ENCODE data around the gene IFITM5. TPM values are rescaled to one million over a fixed set of nuclear protein-coding genes. Genes with fewer than 3 reads are reported as not detected.
A peak's percentile ranks its signal among the peaks of the same experiment; 100 is the strongest.
"Not testable (repeated sequence)": the region's sequence is repeated elsewhere in the genome, so short reads cannot be mapped to it uniquely, and the experiment has no call there.

The IFITM5 gene
- polyA plus RNA-seq (2013, experiment 1 of 2; ENCODE audit: insufficient read length), result not detected
- polyA plus RNA-seq (2013, experiment 2 of 2; ENCODE audit: insufficient read length), result not detected

DNA sequence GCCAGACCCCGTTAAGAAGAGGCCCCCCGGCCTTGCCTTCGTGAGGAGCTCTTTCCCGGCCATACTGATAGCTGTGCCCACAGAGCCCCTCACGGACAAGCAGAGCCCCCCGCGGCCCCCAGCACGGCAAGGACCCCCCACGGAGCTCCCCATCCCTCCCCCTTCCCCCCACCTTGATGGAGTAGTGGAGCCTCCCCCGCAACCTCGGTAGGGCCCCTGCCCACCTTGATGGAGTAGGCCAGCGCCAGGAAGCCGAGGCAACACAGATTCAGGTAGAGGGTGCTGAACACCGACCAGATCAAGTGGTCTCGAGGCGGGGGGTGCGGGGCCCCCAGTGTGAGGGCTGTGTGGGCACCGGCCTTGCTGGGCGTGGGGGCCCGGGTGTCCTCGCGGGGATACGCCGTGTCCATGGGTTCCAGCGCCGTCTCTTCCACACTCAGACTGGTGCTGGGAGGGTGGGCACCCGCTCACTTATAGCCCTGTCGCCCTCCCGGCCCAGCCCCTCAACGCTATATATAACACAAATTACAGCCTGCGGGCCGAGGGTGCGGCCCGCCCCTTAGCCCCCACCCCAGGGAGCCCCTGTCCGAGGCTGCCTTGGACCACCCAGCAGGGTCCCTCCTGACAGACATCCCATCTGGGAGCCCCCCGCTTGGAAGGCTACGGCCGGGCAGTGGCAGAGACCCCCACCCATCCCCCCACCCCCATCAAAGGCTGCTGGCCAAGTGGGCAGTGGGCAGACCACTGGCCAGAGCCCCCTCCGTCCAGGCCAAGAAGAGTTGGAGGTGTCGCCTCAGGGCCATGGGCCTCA, at the start of gene IFITM5:
Gene IFITM5 (minus strand): TSS at position 446 of the 811 bp plus-strand sequence. CDS start 36 bp downstream, at position 410.
- DNase-seq, result no peak

DNA sequence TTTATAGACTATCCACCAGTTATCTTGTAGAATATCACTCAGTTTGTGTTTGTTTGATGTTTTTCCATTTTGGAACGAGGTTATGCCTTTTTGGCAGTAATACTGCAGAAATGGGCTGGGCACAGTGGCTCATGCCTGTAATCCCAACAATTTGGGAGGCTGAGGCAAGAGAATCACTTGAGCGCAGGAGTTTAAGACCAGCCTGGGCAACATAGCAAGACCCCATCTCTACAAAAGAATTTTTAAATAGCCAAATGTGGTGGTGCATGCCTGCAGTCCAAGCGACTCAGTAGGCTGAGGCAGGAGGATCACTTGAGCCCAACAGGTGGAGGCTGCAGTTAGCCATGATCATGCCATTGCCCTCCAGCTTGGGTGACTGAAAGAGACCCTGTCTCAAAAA, 47.2 kb upstream of the IFITM5 start:
- no peak for DNase-seq

DNA sequence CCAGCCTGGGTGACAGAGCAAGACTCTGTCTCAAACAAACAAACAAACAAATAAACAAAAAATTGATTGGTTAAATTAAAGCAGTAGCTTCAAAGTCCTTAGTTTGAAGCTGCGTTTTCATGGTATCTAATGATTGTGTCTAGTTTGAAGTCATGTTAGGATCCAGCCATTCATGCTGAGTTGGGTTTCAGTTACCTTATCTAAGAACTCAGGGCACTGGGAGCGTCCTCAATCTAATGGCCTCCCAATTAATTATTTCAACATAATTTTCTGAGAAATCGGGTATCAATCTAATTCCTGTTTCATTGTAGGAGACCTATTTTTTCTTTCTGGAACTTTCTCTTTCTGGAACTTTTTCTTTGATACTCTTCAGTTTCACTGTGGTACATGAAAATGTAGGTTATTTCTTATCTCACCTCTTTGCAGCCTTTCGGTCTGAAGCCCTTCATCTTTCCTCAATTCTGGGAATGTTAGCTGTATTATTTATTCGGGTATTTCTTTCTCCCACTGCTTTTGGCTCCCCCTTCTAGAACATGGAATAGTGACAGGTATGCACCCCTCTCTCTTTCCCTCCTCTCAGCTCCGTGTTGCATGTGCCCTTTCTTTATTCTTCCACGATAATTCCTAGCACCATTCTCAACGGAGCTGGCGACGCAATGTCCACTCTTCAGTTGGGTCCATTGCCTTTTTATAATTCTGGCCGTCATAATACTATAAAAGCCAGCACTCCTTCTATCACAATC, 45.7 kb upstream of the IFITM5 start:
- no peak for DNase-seq

DNA sequence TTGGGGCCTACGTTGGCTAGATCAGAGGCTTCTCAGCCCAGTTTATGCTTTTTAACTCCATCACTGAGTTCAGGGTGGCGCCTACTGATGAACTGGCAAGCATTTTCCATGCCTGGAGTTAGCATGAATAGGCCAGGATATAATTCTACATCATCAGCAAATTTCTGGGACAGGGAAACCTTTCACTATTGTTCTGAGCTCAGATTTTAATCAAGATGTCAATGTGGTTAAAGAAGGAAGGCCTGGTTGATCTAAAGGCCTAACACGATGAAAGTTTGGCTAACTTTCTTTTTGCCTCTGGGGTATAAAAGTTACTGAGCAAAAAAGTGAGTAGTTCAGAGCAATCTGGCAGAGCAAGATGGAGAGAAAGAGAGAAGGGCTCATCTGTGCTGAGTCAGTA, 43.0 kb upstream of the IFITM5 start:
- no peak for DNase-seq

DNA sequence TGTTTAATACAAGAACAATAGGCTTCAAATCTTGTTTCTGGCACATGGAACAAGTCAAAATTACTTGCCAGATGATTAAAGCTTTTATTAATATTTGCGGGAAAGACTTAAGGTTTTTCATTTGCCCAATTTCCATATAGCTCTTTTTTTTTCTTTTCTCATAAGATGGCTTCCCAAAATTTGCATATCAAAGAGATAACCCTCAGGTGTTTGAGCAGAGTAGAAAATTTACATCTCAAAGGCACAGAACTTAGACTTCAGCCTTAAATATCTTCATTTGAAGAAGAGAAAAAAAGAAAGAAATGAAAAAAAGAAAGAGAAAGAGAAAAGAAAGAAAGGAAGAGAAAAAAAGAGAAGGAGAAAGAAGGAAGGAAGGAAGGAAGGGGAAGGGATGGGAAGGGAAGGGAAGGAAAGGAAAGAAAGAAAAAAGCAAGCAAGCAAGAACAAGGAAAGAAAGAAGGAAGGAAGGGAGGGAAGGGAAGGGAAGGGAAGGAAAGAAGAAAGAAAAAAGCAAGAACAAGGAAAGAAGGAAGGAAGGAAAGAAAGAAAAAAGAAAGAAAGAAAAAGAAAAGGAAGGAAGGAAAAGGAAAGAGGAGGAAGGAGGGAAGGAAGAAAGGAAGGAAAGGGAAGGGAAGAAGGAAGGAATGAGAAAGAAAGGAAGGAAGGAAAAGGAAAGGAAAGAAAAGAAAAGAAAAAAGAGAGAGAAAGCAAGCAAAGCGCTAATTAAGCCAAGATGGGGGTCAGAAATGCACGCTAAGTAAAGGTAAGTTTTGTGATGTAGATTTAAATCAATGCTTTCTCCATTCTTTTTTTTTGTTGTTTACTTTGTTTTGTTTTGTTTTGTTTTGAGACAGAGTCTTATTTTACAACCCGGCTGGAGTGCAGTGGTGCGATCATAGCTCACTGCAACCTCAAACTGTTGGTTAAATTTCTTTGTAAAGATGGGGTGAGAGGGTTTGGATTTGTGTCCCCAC, 41.5 kb upstream of the IFITM5 start:
- DNase-seq, result no peak

DNA sequence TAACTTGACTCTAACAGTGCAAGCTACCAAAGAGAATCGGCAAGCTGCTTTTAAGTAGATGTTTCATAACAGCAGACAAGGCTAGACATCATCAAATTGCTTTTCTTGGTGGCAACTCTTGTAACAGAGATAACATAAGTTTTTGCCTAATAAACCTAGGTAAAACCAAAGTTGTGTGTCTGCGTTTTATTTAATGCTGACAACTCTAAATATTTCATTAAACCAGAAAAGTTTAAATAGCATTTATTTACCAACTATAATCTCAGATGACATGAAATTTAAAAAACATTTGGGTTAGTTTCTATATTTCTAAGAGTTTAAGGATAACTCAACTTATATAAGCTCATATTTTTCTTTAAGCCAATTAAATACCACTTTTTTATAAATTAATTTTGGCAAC, 40.6 kb upstream of the IFITM5 start:
- DNase-seq, result no peak

DNA sequence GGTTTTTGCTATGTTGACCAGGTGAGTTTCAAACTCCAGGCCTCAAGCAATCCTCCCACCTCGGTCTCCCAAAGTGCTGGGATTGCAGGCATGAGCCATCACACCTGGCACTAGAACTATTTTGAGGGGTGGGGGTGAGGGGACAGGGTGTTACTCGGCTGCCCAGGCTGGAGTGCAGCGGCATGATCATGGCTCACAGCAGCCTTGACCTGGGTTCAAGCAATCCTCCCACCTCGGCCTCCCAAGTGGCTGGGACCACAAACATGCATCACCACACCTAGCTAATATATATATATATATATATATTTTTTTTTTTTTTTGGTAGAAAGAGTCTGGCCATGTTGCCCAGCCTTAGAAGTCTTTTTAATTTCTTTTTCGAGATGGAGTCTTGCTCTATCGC, 38.4 kb upstream of the IFITM5 start:
- no peak for DNase-seq

DNA sequence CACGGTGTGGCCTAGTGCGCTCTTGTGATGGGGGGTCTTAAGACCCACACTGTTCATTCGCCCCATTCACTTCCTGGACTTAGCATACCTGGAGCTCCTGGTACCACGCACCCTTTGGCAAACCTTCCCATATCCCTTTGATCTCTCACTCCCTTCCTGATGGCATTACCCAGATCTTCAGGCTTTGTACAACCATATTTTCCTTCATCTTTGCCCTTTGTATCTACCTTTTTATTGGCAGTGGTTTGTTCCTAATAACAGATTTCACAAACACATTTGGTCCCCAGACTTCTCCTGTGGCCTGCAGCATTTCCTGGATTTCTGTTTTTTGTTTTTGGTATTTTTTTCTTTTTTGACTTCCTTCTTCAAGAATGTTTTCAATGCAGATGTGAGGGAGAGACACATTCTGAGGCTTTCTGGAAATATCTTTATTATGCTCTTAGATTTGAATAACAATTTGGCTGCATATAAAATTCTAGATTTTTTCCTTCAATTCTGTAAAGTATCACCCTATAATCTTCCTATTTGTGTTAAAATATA, 37.4 kb upstream of the IFITM5 start:
- DNase-seq, result no peak

DNA sequence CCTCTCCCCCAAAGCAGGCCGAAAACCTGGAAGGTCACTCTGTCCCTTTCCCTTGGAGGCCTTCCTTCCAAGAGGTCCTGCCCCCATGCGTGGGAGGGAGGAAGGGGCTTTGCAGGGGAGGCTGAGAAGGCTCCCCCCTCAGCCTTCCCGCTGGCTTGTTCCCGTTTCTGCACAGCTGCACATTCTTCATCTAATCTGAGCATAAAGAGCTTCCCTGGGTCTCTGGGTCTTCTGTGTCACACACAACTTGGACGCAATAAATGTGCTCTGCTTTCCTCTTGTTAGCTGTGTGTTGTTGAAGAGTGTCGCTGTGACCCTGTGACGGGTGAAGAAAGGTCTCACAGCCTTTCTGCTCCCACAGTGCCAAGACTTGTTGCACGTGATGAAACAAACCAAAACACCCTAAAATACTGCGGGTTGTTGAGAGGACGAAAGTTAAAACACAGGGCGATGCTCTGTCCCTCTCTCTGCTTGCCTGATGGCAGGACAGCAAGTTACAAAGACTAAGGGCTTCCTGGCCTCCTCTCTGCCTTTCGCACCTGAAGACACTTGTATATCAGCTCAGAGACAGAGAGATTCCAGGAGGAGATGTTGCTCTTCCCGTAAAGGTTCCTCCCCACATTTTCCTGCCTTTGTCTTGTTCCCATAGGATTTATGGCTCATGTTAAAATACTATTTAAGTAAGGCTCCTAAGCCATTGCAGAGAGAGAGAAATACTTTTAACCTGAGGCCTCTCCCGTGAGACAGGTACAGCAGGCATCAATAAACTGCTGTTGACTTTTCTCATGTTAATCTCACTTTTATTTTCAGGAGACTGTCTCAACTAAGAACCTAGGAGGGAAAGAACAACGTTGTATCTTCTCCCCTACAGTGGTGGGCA, 36.7 kb upstream of the IFITM5 start:
- DNase-seq, result peak; percentile 45

DNA sequence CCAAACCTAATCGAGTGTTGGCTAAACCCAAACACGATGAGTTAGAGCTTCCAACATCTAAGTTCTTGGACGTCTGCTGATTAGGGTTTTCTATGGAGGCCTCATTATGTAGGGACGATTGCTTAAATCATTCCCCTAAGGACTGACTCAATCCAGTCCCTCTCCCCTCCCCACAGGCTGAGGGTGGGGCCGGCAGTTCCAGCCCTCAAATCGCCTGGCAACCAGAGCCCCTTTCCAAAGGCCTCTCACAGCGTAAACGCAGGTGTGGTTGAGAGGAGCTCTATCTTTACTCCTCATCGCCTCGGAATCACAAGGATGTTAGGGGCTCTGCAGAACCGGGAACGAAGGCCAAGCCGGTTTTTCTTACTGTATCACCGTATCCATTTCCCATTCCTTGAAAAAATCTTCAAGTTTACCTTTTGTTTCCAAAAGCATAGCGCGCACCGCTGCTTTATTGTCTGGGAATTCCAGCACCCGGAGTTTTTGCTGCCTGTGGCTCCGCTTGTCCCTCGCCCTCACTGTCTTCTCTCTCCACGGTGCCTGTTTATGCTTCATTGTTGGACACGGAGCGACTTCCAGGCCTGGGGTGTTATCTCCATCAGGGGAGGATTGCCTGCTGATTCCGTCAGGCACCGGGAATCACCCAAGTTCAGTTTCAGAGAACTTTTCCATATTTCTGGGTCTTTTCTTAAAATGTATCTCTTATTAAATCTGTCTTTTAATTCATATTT, 35.1 kb upstream of the IFITM5 start:
- no peak for DNase-seq

DNA sequence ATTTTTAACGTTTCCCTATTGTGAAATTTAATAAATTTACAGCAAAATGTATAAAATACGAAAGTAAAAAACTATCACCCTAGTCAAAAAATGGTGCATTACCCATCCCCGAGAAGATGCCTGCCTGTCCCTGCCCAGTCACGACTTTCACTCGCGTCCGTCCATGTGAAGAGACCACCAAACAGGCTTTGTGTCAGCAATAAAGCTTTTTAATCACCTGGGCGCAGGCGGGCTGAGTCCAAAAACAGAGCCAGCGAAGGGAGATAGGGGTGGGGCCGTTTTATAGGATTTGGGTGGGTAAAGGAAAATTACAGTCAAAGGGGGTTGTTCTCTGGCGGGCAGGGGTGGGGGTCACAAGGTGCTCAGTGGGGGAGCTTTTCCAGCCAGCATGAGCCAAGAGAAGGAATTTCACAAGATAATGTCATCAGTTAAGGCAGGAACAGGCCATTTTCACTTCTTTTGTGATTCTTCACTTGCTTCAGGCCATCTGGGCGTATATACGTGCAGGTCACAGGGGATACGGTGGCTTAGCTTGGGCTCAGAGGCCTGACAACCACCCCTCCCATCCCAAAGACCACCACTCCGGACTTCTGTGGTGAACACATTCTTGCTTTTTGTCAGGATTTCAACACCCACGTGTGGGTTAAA, 34.4 kb upstream of the IFITM5 start:
- DNase-seq, result not testable (repeated sequence)

DNA sequence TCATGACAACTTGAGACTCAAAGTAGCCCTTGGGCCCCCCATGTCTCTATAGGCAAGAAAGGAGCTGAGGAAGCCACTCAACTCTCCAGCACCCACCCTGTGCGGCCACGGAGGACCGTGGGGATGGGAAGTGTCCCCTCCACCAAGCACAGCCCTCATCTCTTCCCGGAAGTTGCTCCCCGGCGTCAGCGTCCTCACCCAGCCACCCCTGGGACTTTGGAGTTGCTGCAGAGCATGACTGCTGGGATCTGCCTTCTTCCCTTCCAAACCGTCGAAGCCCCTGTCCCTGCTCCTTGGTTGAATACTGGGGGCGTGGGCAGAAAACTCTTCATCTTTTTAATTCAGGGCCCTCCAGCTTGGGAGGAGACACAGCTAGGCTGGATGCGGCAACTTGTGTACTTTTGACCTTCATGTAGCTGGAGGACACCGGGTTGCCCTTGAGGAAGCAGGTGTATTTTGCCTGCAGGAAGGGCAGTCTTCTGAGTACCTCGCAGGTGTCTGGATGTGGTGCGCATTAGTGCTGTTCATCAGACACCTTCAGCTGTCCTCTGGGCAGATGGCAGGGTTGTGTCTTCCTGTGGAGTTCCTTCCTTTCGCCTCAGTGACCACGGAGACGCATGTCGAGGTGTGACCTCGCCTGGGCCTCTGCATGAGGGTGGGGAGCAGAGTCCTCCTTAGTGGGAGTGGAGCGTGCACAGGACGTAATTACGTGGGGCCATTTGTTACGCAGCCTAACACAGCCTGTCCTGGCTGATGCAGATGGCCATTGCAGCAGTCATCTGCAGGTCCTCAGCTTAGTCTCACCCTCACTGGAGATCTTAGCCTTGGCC, 33.5 kb upstream of the IFITM5 start:
- no peak for DNase-seq

DNA sequence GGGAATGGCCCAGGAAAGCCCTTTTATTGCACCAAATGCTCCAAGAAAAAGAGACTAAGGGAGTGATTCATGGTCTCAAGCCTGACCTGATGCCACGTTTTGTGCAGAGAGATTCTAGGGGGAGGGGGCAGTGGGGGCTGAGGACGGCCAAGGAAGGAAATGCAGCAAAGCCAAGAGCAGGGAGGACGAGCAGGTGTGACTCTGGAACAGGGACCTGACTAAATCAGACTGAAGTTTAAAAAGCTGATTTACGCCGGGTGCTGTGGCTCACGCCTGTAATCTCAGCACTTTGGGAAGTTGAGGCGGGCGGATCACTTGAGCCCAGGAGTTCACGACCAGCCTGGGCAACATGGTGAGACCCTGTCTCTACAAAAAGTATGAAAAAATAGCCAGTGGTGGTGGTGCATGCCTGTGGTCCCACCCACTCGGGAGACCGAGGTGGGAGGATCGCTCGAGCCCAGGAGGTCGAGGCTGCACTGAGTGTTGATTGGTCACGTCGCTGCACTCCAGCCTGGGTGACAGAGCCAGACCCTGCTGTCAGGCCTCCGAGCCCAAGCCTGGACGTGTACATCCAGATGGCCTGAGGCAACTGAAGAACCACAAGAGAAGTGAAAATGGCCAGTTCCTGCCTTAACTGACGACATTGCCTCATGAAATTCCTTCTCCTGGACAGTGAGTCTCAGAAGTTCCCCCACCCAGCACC, 32.2 kb upstream of the IFITM5 start:
- no peak for DNase-seq

DNA sequence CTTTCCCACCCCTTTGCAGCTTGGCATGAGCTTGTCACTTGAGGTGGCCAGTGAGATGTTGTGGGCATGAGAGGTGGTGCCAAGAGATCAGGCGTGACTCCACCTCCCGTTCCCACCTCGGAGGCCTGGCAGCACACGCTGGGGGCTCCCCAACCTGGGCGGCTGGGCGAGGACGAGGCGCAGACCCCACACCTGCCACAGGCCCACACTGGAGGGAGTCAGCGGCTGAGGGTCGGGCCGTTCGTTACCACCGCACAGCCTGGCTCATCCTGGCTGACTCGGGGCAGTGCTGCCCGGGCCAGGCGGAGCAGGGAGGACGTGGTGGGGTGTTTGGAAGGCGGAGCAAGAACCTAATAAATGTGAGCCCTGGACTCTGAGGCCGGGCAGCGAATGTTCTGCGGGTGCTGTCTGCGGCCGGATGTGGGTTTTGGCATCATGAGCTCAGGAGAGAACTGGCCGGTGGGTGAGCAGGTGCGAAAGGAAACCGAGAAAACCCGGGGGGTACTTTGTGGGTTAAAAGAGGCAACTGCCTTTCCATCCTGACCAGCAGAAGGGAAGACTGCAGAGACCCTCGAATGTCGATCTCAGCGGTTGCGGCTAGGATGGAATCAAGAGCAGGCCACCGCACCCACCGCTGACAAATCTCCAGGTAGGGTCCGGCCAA, 31.5 kb upstream of the IFITM5 start:
- no peak for DNase-seq

DNA sequence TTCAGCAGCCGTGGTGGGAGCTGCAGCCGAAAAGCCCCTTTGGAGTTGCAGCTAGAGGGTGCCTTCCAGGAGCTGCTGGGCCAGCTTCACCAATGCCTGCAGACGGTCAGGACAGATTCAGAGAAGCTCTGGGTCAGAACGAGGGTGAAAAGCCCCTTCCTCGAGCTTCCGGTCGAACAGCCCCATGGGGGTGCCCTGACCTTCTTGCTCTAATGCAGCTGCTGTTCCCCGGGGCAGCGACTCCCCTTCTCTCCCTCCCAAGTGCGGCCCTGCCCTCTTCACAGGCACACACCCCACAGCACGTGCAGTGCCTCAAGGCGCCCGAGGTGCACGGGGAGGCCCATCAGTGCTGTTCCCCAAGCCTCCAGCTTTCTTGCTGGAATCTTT, 31.0 kb upstream of the IFITM5 start:
- DNase-seq, result no peak

DNA sequence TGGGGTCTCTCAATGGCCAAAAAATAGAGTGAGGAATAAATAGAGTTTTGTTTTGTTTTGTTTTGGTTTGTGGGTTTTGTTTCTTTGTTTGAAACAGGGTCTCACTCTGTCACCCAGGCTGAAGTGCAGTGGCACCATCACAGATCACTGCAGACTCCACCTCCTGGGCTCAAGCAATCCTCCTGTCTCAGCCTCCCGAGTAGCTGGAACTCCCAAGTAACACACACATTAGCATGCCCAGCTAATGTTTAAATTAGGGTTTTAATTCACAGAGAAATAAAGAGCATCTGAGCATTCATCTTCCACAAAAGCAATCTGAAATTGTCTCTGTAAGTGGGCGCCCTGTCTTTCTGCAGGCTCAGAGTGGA, 30.5 kb upstream of the IFITM5 start:
- DNase-seq, result no peak

DNA sequence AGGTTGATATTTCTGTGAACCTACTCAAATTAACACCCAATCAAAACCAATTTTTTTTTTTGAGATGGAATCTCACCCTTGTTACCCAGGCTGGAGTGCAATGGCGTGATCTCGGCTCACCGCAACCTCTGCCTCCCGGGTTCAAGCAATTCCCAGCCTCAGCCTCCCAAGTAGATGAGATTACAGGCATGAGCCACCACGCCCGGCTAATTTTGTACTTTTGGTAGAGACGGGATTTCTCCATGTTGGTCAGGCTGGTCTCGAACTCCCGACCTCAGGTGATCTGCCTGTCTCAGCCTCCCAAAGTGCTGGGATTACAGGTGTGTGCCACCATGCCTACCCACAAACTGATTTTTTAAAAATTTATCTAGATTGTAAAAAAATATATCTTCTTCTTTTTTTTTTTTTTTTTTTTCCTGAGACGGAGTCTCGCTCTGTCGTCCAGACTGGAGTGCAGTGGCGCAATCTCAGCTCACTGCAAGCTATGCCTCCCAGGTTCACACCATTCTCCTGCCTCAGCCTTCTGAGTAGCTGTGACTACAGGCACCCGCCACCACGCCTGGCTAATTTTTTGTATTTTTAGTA, 29.3 kb upstream of the IFITM5 start:
- not testable (repeated sequence) for DNase-seq

DNA sequence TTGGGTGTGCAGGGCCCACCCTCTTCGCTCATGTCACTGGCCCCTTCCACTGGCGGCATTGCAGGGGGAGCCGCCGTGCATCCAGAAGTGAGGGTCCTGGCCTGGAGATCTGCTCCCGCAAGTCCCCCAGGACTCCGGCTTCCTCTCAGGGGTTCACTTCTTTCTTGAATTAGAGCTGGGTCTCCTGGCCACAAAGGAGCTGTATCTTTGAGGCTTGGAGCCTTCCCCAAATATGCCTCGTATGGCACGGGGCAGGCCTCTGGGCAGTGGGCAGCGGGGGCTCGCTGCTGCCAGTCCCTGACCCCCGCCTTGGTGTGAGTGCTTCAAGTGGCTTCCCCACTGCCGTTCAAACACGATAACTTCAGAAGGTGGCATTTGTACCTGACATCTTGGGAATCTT, 28.7 kb upstream of the IFITM5 start:
- DNase-seq, result no peak
